Measurements from ENCODE around the gene TENT5C.
"Not testable (repeated sequence)": the region's sequence is repeated elsewhere in the genome, so short reads cannot be mapped to it uniquely, and the experiment has no call there.

Gene TENT5C

GRCh38 chr1:117605774-117606648, at the start of gene TENT5C:
TSS of gene TENT5C (plus strand) at chr1:117606048. CDS start at chr1:117622869, 16,821 bp downstream.
- in situ Hi-C loops (cut with HindIII; ENCODE audit: low pct_ligation_motif_present, low pct_unique_long_range_greater_than_20kb, low sequenced_read_pairs), result no loop called here
- DNase-seq, result peak; percentile 94

- DNase-seq, result no peak
- in situ Hi-C loops (cut with HindIII; ENCODE audit: low pct_ligation_motif_present, low pct_unique_long_range_greater_than_20kb, low sequenced_read_pairs), result no loop called here
Measured at GRCh38 chr1:117556341-117556740, 49.5 kb upstream of the TENT5C start.

GRCh38 chr1:117556976-117557375, 48.9 kb upstream of the TENT5C start:
- in situ Hi-C loops (cut with HindIII; ENCODE audit: low pct_ligation_motif_present, low pct_unique_long_range_greater_than_20kb, low sequenced_read_pairs), result no loop called here
- no peak for DNase-seq

GRCh38 chr1:117558451-117558850, 47.4 kb upstream of the TENT5C start:
- DNase-seq; in situ Hi-C loops (cut with HindIII; ENCODE audit: low pct_ligation_motif_present, low pct_unique_long_range_greater_than_20kb, low sequenced_read_pairs): not testable (repeated sequence)

GRCh38 chr1:117559139-117559538, 46.7 kb upstream of the TENT5C start:
- no peak for DNase-seq
- in situ Hi-C loops (cut with HindIII; ENCODE audit: low pct_ligation_motif_present, low pct_unique_long_range_greater_than_20kb, low sequenced_read_pairs), result no loop called here

- in situ Hi-C loops (cut with HindIII; ENCODE audit: low pct_ligation_motif_present, low pct_unique_long_range_greater_than_20kb, low sequenced_read_pairs), result no loop called here
- DNase-seq, result no peak
Measured at GRCh38 chr1:117559985-117560384, 45.9 kb upstream of the TENT5C start.

GRCh38 chr1:117561071-117561470, 44.8 kb upstream of the TENT5C start:
- DNase-seq, result no peak
- in situ Hi-C loops (cut with HindIII; ENCODE audit: low pct_ligation_motif_present, low pct_unique_long_range_greater_than_20kb, low sequenced_read_pairs), result no loop called here

- in situ Hi-C loops (cut with HindIII; ENCODE audit: low pct_ligation_motif_present, low pct_unique_long_range_greater_than_20kb, low sequenced_read_pairs), result no loop called here
- DNase-seq, result no peak
Measured at GRCh38 chr1:117561551-117561950, 44.3 kb upstream of the TENT5C start.

- in situ Hi-C loops (cut with HindIII; ENCODE audit: low pct_ligation_motif_present, low pct_unique_long_range_greater_than_20kb, low sequenced_read_pairs), result no loop called here
- no peak for DNase-seq
Measured at GRCh38 chr1:117562581-117563491, 43.0 kb upstream of the TENT5C start.

- no peak for DNase-seq
- in situ Hi-C loops (cut with HindIII; ENCODE audit: low pct_ligation_motif_present, low pct_unique_long_range_greater_than_20kb, low sequenced_read_pairs), result no loop called here
Measured at GRCh38 chr1:117563492-117563875, 42.4 kb upstream of the TENT5C start.

- in situ Hi-C loops (cut with HindIII; ENCODE audit: low pct_ligation_motif_present, low pct_unique_long_range_greater_than_20kb, low sequenced_read_pairs), result no loop called here
- no peak for DNase-seq
Measured at GRCh38 chr1:117564227-117565075, 41.4 kb upstream of the TENT5C start.

GRCh38 chr1:117565076-117565556, 40.7 kb upstream of the TENT5C start:
- DNase-seq, result no peak
- in situ Hi-C loops (cut with HindIII; ENCODE audit: low pct_ligation_motif_present, low pct_unique_long_range_greater_than_20kb, low sequenced_read_pairs), result no loop called here

- DNase-seq, result no peak
- in situ Hi-C loops (cut with HindIII; ENCODE audit: low pct_ligation_motif_present, low pct_unique_long_range_greater_than_20kb, low sequenced_read_pairs), result no loop called here
Measured at GRCh38 chr1:117565745-117566455, 39.9 kb upstream of the TENT5C start.

- DNase-seq, result no peak
- in situ Hi-C loops (cut with HindIII; ENCODE audit: low pct_ligation_motif_present, low pct_unique_long_range_greater_than_20kb, low sequenced_read_pairs), result no loop called here
Measured at GRCh38 chr1:117566556-117566955, 39.3 kb upstream of the TENT5C start.

GRCh38 chr1:117567435-117567834, 38.4 kb upstream of the TENT5C start:
- in situ Hi-C loops (cut with HindIII; ENCODE audit: low pct_ligation_motif_present, low pct_unique_long_range_greater_than_20kb, low sequenced_read_pairs), result no loop called here
- no peak for DNase-seq

GRCh38 chr1:117567976-117568375, 37.9 kb upstream of the TENT5C start:
- in situ Hi-C loops (cut with HindIII; ENCODE audit: low pct_ligation_motif_present, low pct_unique_long_range_greater_than_20kb, low sequenced_read_pairs), result no loop called here
- no peak for DNase-seq

- in situ Hi-C loops (cut with HindIII; ENCODE audit: low pct_ligation_motif_present, low pct_unique_long_range_greater_than_20kb, low sequenced_read_pairs), result no loop called here
- DNase-seq, result no peak
Measured at GRCh38 chr1:117568999-117569398, 36.8 kb upstream of the TENT5C start.

- in situ Hi-C loops (cut with HindIII; ENCODE audit: low pct_ligation_motif_present, low pct_unique_long_range_greater_than_20kb, low sequenced_read_pairs), result no loop called here
- no peak for DNase-seq
Measured at GRCh38 chr1:117569856-117570255, 36.0 kb upstream of the TENT5C start.

Data from ACHN (cell line).